Left renal pelvis (tissue), 4 donors: Measurements from ENCODE around the gene OMA1. TPM values are rescaled to one million over a fixed set of nuclear protein-coding genes. Genes with fewer than 3 reads are reported as not detected.
"Not testable (repeated sequence)": the region's sequence is repeated elsewhere in the genome, so short reads cannot be mapped to it uniquely, and the experiment has no call there.

Source experiments
- DNase-seq, 4 donors: peaks; one replicate each; pipeline ENCODE4 v3.0.0-alpha.2; 2013; ENCODE audit warnings: low read depth in 4 of 4, low spot score in 3 of 4
- polyA plus RNA-seq, 4 donors: library from polyadenylated mRNA; unstranded; fragments of 120-200 nt; gene quantifications; one replicate each; pipeline ENCODE4 v1.2.1, GENCODE V29; 2013; ENCODE audit not compliant: insufficient read length in 4 of 4

OMA1 gene
- polyA plus RNA-seq: 10 to 100 TPM; 15.6 to 38.7 (median 35.7) TPM

DNA sequence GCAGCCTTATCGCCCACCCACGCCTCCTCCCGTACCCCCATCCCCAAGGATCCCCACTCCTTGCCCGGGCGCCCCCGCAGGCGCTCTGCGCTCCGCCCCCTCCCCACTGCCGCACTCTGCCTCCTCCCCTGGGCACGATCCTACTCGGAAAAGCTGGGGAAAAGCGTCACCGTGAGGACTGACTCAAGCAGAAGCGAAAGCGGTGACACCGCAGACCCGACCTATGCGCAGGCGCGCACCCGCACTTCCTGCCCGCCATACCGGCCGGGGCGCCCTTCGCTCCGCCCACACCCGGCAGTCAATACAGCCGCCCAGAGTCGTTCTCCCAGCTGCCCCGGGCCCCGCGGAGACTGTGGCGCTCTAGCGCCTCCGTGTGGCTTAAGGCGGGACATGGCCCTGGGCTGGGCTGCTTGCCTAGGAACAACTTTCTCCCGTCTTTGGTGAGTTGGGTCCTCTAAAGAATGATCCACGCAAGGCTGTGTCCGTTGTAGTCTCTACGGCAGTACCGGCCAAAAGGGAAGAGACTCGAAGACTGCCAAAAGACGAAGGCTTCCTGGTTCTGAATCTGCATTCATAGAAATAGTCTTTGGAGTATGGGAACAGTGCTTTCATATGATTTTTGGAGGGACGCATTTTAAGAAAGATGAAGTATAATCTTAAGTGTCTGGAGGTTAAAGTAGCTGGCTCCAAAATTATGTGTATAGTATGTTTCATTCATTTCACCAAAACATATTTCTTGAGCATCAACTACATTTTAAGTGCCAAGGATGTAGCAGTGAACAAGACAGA, at the start of gene OMA1:
Gene OMA1 (minus strand): TSS at position 207 of the 789 bp plus-strand sequence. CDS start 7,432 bp downstream, outside the sequence.
- peak; percentile 87 to 91 (median 89) for DNase-seq

DNA sequence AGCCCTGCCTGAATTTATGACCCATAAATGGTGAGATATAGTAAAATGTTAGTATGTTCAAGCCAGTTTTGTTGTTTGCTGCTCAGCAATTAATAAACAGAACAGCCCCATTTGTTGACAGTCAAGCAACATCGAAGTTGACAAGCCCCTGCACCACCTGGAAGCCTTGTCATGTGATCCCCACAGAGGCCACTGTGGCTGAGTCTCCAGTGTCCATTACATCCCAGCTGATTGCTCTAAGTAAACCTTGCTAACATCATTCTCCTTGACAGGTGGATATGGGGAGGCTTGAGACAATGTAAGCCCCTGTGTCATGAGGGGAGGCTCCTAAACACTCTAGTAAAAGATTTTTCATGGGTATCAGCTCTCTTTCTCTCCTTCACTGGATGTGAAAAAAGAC, 48.0 kb upstream of the OMA1 start:
- no peak for DNase-seq

DNA sequence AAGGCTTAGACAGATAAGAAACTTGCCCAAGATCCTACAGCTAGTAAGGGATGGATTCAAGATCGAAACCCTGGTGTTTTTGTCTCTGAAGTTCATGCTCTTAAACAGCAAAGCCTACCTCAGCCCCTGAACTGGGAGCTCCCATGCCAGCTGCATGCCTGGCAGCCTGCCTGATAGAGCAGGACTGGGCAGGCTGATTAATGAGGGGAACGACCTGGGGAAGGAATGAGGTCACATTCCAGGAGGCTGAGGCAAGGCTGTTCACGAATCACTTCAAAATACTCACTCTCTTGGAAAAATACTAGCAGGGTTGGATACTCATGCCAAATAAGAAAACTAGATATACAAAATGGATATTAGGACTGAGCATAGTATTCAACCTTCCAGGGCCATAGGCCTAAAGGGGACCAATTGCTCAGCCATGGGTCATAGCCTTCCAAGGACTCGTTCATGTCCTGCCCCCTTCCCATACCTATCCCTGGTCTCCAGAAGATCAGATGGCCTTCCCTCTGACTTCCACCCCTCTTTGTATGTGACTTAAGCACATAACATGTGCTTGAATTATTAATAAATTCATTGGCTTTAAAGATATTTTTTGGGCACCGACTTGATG, 46.1 kb upstream of the OMA1 start:
- DNase-seq: peak in 1 of 4 donors; percentile 81

DNA sequence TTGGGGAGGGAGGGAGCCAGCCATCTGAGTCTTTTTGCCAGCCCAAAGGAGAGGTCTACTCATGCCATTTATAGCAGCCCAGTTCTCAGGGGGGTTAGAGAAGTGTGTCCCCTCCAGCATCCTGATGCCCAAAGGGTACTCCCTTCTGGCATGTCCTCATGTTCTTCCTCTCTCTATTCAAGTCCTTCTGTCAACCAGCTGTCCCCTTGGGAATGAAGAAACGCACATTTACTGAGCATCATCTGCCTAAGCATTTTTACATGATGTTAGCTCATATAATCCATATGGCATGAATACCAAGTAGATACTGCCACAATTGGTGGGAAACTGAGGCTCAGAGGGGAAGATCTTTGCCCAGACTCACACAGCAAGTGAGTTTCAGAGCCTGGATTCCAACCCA, 45.3 kb upstream of the OMA1 start:
- DNase-seq: no peak

DNA sequence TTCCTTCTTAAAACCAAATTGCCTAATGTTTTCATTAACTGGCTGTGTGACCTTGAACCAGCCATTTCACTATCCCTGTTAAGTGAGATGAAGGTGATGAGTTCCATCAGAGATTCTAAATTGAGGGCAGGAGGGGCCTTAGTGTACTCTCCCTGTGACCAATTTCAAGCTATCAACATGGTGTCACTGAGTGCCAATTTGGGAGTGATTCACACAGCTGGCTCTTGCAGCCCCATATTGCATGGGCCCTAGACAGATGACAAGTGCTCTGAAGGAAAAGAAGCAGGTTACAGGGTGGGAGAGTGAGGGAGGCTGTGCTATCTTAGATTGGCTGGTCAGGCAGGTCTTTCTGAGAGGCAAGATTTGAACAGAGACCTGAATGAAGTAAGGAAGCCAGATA, 43.5 kb upstream of the OMA1 start:
- DNase-seq: no peak

GRCh38 chr1:58588396-58588795, 41.9 kb upstream of the OMA1 start:
- no peak for DNase-seq

GRCh38 chr1:58587667-58588066, 41.1 kb upstream of the OMA1 start:
- no peak for DNase-seq

DNA sequence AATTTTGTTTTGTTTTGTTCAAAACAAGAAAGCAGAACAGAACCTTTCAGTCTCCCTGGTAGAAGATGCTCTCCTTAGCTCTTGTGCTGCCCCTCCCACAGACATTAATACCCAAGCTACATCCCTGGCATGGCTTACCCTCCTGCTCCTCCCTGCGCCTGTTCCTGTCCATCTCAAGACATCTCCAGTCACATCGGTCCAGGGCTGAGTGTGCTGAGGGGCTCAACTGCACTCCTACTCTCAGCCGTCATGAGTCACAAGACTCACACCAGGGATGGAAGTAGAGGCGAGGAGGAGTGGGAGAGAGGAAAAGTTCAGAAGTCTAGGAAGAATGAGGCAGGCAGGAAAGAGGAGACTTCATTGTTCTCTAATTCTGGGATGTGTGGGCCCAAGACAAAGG, 39.7 kb upstream of the OMA1 start:
- DNase-seq: no peak

- no peak for DNase-seq
These were observed 39.1 kb upstream of the OMA1 start for GRCh38 chr1:58585581-58586151.

DNA sequence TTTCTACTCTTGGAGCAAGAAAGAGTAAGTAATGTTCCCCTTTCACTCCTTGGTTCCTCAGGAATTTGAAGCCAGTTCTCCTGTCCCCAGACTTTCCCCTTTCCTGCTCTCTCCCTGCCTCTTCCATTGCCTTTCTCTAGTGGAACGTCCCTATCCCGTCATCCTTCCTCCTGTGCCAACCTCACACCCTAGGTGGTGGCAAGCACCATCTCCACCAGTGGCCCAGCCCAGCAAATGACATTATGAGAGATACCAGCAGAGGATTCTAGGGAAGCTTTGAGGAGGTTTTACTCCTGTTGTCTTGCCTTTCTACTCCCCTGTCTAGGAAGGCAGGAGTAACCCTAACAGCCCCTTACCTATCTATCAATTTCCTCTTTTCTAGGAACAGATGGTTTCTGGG, 38.6 kb upstream of the OMA1 start:
- no peak for DNase-seq

DNA sequence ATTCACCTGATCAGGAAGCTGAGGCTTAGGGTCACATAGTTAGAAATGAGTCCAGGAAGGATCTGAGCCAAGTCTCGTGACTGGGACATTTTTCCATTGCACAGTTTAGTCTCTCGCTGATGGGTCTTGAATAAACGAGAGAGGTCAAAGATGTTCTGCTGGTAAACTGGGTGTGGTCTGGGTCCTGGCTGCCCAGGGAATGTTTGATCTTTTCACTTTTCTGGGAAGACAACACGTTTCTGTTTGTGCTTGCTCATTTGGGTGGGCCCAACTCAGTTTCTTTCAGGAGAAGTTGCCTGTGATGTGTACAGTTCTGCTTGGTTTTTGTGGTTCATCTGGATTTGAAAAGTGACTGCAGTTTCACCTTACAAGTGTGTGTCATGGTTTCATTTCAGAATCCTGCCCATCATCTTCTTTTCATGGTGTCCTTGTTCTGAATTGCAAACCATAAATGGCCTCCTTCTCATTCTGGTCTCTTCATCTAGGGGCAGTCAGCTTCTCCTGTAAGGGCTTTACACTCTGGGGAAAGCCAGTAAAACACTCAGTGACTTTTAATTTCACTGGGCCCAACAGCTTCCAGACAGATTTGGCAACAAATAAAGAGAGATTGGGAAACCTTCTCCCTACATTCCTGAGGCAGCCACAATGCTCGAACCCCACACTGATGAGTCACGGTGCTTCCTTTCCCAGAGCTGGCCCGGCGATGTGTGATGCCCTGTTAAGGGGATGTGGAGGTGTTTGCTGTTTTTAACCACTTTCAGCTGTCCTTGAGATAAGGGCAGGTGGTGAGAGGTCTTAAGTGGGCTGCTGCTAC, 37.8 kb upstream of the OMA1 start:
- no peak for DNase-seq

GRCh38 chr1:58583496-58583895, 37.0 kb upstream of the OMA1 start:
- no peak for DNase-seq

- not testable (repeated sequence) for DNase-seq
These were observed 35.6 kb upstream of the OMA1 start for GRCh38 chr1:58582143-58582542.

- no peak for DNase-seq
These were observed 35.1 kb upstream of the OMA1 start for GRCh38 chr1:58581641-58582040.

DNA sequence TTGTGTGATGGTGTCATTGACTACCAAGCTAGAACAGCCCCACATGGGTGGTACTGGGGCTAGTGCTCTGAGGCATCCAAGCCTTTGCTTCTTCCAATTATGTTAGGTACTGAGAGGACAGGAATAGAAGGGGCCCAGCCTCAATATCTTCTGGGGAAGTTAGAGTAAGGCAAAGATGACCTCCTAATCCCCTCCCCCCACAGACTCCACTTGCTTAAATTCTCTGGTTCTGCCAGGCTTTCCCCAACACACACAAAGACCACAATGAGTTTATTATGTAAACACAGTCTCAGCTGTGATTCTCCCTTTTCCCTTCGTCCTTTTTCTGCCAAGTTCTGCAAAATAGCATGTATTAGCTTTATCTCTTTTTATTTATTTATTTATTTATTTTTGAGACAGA, 33.7 kb upstream of the OMA1 start:
- DNase-seq: no peak

GRCh38 chr1:58577654-58578030, 31.1 kb upstream of the OMA1 start:
- no peak for DNase-seq

DNA sequence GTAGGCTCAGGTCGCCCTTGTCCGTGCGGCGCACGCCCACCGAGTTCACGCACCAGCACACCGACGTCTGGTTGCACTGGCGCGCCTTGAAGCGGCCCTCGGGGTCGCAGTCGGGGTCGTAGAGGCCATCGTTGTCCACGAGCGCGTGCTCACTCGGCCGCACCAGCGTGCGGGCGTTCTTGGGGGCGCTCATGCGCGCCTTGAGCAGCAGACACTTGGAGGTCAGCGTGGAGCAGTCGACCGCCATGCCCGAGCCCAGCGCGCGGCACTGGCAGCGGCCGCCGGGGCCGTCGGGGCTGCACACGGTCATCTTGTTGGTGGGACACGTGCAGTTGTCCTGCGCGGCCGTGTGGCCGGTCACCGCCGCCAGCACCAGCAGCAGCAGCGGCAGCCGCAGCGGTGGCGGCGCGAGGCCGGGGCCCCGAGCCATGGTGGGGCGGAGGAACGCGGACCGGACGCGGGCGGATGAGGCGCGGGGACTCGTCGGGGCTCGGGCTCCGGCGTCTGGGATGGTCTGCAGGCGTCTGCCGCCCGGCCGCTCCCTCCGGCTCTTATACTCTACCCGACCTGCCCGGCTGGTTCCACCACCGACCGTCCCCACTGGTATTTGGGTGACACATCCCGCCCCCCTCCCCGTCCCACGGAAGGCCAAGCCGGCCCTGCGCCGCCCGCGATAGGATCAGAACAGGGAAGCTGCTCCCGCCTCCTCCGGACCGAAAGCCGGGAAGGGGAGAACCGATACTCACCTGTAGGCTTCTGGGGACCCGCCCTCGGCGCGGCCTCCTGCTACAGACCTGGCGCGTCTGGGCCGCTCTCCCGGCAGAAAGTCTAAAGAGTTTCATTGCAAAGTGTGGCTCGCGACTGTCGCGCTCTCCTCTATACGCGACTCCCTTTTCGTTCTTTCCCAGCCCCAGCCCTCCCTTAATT, 30.5 kb upstream of the OMA1 start, which contains the start of gene TACSTD2:
Gene TACSTD2 (minus strand): TSS at position 526 of the 927 bp plus-strand sequence. CDS start 96 bp downstream, at position 430.
- DNase-seq: no peak

DNA sequence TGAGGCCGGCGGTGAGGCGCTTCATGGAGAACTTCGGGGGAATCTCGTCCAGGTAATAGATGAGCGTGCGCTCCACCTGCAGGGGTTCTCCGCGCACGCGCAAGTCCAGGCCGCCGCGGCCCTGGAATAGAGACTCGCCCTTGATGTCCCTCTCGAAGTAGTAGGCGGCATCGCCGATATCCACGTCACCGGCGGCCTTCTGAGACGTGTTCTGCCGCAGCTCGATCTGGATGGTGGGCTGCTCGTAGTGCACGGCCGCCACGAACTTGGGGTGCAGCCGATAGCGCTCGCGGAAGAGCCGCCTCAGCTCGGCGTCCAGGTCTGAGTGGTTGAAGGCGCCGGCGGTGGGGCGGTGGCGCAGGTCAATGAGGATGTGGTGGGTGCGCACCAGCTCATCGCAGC, 29.8 kb upstream of the OMA1 start:
- DNase-seq: no peak

- DNase-seq: no peak
These were observed 29.2 kb upstream of the OMA1 start for GRCh38 chr1:58575551-58576324.
